GM12864 (cell line): Measurements from ENCODE around the gene TRERF1.
A peak's percentile ranks its signal among the peaks of the same experiment; 100 is the strongest.

Source experiments
- DNase-seq: peaks from one replicate; pipeline ENCODE4 v3.0.0-alpha.2; 2011; ENCODE audit warnings: low read depth
- H3K4me3 ChIP-seq: 2 replicates; pipeline ENCODE4 v1.5.1; 2011; ENCODE audit warnings: mild to moderate bottlenecking, low read depth, low read length, control low read depth
- CTCF ChIP-seq: IDR thresholded peaks from 2 replicates; pipeline ENCODE4 v1.5.1; 2011; ENCODE audit warnings: low read depth, mild to moderate bottlenecking, moderate library complexity, low read length, control low read depth, inconsistent platforms; ENCODE audit errors: missing control alignments

The TRERF1 gene

DNA sequence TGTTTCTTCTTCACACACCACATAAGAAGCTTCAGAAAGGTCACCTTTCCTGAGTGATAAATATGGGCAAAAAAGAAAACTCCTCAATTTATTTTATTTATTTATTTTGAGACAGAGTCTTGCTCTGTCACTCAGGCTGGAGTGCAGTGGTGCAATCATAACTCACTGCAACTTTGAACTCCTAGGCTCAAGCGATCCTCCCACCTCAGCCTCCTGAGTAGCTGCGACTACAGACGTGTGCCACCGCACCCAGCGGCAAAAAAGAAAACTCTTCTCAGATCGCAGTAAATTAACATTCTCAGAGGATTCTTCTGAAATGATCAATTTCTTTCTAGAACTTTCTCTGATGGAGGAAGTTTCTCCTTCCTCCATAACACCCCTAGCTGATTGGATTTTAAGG lies 111.2 kb downstream of the TRERF1 start:
- TF ChIP-seq CTCF: no peak
- no peak for DNase-seq
- H3K4me3 ChIP-seq: no peak overlapping the region

DNA sequence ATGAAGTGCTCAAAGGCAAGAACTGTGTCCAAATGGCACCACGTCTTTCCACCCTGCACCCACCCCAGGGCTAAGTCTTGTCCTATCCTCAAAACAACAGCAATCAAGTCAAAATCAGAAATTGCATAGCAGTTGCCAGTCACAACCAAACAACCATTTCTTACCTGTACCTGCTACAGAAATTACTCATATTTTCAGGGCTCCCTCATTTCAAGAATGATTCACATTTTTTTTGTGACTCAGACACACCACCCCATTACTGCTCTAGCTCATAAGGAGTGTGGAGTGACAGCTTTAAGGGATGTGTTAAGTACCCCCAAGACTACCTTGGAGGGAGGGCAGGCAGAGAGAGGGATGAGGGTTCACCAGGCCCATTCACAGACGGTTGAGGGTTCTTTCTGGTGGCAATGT lies 111.7 kb downstream of the TRERF1 start:
- peak; percentile 59 for DNase-seq
- TF ChIP-seq CTCF: no peak
- no peak overlapping the region for H3K4me3 ChIP-seq

- no peak for TF ChIP-seq CTCF
- no peak overlapping the region for H3K4me3 ChIP-seq
Measured at GRCh38 chr6:42338744-42339222, 112.9 kb downstream of the TRERF1 start.

DNA sequence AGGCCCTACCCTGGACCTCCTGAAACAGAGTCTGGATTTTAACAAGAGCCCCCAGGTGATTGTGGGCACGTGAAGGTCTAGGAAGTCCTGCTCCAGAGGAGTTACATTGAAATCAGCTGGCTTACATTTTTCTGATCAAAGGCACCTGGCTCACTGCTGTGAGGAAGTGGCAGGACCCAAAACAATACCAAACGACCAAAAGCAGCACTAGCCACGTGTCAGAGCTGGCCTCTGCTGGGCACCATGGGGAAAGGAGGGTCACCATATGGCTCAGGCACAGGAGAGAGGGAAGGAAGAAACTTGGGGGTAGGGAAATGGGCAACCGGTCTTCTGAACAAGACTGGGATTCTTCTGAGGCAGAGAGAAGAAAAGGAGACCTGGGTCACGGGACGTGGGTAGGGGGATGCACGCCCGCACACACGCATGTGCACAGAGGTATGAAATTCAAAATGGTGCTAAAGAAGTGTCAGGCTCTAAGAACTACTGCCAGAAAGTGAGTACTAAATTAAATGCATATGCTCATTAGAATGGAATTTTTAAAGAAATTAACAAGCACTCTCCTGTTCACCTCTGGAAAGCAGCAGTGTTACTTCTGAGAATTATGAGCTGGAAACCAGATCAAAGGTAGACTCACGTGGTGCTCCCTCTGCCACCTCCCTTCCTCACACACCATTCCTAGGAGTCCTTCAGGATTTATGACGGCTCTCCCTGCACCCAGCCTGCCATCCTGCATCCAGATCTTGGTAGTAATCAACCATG lies 113.6 kb downstream of the TRERF1 start:
- no peak for TF ChIP-seq CTCF
- DNase-seq: no peak
- H3K4me3 ChIP-seq: no peak overlapping the region

More at GRCh38 chr6:42338744-42339222, 112.9 kb downstream of the TRERF1 start:
- no peak for DNase-seq

- no peak for TF ChIP-seq CTCF
- no peak overlapping the region for H3K4me3 ChIP-seq
- DNase-seq: no peak
Measured at GRCh38 chr6:42336431-42336830, 115.3 kb downstream of the TRERF1 start.

DNA sequence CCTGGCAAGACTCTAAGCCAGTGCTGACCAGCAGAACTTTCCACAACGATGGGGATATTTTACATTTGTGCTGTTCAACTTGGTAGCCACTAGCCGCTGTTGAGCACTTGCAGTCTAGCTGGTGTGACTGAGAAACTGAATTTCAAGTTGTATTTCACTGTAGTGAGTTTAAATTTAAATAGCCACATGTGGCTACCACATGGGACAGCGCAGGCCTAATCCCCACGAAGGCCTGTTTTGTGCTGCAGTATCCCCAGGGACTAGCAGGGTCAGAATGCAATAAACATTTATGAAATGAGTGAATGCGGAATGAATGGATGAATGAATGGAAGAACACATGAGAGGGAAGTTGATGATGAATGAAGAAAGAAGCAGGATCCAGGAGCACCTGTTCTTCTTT lies 115.8 kb downstream of the TRERF1 start:
- no peak for DNase-seq
- H3K4me3 ChIP-seq: no peak overlapping the region
- no peak for TF ChIP-seq CTCF

- H3K4me3 ChIP-seq: no peak overlapping the region
- TF ChIP-seq CTCF: no peak
- no peak for DNase-seq
Measured at GRCh38 chr6:42334870-42335269, 116.9 kb downstream of the TRERF1 start.
